ENCODE data around the gene CBY1. TPM values are rescaled to one million over a fixed set of nuclear protein-coding genes. Genes with fewer than 3 reads are reported as not detected.

CBY1 gene
- total RNA-seq, 1 donor from 2014 or later, result 53.5 TPM

DNA sequence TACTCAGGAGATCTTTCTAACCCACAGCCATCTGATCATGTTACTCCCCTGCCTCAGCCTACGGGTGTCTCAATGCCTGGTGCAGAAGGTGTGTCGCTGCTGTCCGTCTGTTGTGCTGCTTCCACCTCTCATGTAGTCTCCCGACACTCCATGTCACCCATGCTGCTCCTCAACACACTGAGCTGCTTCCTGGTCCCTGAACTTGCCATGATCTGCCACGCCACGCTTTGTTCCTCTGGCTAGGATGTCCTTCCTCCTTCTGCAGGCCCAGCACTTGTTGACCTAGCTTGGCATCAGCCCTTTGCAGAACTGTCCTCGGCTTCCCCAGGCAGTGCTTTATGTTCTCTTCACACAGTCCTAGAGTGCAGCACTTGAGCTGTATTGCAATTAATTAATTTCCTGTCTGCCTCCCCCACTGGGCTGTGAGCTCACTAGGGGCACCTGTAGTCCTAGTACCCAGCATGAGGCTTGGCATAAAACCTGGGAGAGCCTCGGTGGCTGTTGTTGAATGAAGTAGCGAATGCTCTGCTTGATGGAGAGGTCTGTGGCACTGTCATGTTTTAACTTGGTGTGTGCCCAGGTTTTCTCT lies 58.8 kb downstream of the CBY1 start:
- H3K9me3 Mint-ChIP-seq, result no peaks in the 10 kb centered on the region

DNA sequence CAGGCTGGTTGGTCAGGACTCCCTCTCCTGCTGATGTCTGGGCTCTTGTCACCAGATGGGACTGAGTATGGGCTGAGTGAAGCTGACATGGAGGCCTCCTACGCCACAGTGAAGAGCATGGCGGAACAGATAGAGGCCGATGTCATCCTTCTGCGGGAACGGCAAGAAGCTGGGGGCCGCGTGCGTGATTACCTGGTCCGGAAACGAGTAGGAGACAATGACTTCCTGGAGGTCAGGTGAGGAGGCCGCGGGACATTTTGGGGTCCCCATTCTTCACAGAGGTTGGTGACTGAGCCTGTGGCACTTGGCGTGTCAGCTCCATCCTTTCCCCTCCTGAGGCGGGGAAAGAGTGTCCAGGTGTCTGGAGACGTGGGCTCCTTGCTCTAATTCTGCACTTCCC lies 59.4 kb downstream of the CBY1 start:
- DNase-seq (ENCODE audit: extremely low spot score, unreplicated experiment), result no peak
- peaks cover 20% of the 10 kb centered on the region for H3K36me3 Mint-ChIP-seq

More for the DNA sequence above, 58.8 kb downstream of the CBY1 start:
- Mint-ChIP-seq H3K27ac (peak overlapping the region; percentile 3), H3K4me1 (ENCODE audit: unreplicated experiment) (peaks cover 37% of the 10 kb centered on the region), H3K4me3 (no peak overlapping the region), H3K27me3 (no peaks in the 10 kb centered on the region), H3K36me3 (peaks cover 23% of the 10 kb centered on the region)
- TF ChIP-seq, protein P1, sequence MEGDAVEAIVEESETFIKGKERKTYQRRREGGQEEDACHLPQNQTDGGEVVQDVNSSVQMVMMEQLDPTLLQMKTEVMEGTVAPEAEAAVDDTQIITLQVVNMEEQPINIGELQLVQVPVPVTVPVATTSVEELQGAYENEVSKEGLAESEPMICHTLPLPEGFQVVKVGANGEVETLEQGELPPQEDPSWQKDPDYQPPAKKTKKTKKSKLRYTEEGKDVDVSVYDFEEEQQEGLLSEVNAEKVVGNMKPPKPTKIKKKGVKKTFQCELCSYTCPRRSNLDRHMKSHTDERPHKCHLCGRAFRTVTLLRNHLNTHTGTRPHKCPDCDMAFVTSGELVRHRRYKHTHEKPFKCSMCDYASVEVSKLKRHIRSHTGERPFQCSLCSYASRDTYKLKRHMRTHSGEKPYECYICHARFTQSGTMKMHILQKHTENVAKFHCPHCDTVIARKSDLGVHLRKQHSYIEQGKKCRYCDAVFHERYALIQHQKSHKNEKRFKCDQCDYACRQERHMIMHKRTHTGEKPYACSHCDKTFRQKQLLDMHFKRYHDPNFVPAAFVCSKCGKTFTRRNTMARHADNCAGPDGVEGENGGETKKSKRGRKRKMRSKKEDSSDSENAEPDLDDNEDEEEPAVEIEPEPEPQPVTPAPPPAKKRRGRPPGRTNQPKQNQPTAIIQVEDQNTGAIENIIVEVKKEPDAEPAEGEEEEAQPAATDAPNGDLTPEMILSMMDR (conservative IDR thresholded peaks at IDR 0.05), result no peak
- DNase-seq (ENCODE audit: extremely low spot score, unreplicated experiment), result no peak

DNA sequence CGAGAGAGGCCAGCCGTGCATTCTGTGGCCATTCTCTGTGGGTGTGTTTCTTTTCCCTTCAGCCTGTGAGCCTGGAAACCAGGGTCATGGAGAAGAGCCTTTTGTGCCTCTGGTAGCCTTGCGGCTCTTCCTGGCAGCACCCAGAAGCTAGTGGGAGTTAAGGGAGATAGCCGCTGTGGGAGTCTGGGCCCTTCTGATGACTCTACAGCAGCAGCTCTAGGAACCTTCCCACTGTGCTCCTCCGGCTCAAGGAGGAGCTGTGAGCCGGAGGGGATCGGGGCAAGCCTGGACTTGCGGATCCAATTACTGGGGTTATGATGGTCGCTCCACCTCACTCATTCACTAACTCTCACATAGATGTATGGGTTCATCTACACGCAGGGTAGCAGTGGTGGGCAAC lies 59.8 kb downstream of the CBY1 start:
- no peak for DNase-seq (ENCODE audit: extremely low spot score, unreplicated experiment)
- H3K27me3 Mint-ChIP-seq, result no peaks in the 10 kb centered on the region
- H3K4me3 Mint-ChIP-seq, result no peak overlapping the region
- H3K4me1 Mint-ChIP-seq (ENCODE audit: unreplicated experiment), result peaks cover 33% of the 10 kb centered on the region
- H3K9me3 Mint-ChIP-seq, result no peaks in the 10 kb centered on the region
- TF ChIP-seq, protein P1 (conservative IDR thresholded peaks at IDR 0.05), result no peak
- H3K36me3 Mint-ChIP-seq, result peaks cover 19% of the 10 kb centered on the region
- H3K27ac Mint-ChIP-seq, result peak overlapping the region; percentile 16

More for the DNA sequence above, 59.4 kb downstream of the CBY1 start:
- TF ChIP-seq, protein P1 (conservative IDR thresholded peaks at IDR 0.05), result no peak
- no peaks in the 10 kb centered on the region for H3K9me3 Mint-ChIP-seq
- H3K27ac Mint-ChIP-seq, result no peak overlapping the region
- H3K4me1 Mint-ChIP-seq (ENCODE audit: unreplicated experiment), result peaks cover 34% of the 10 kb centered on the region
- no peaks in the 10 kb centered on the region for H3K27me3 Mint-ChIP-seq
- no peak overlapping the region for H3K4me3 Mint-ChIP-seq

DNA sequence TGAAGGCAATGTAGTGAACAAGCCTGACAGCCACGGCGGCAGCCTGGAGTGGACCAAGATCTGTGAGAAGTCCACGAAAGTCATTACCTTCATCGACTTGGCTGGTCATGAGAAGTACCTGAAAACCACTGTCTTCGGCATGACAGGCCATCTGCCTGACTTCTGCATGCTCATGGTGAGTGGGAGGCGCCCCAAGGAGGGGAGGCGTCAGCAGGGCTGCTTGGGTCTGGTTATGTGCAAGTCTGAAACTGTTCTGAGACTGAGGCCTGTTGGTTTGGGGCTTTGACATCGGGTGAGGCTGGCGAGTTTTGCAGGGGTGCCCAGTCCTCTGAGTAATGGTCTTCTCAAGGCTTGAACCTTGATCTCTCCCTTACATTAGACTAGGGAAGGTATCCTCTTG lies 60.4 kb downstream of the CBY1 start:
- Mint-ChIP-seq H3K9me3 (no peaks in the 10 kb centered on the region), H3K4me1 (ENCODE audit: unreplicated experiment) (peaks cover 33% of the 10 kb centered on the region), H3K27ac (peak overlapping the region; percentile 16), H3K4me3 (no peak overlapping the region), H3K36me3 (peaks cover 19% of the 10 kb centered on the region), H3K27me3 (no peaks in the 10 kb centered on the region)
- no peak for DNase-seq (ENCODE audit: extremely low spot score, unreplicated experiment)
- TF ChIP-seq, protein P1 (conservative IDR thresholded peaks at IDR 0.05), result no peak

DNA sequence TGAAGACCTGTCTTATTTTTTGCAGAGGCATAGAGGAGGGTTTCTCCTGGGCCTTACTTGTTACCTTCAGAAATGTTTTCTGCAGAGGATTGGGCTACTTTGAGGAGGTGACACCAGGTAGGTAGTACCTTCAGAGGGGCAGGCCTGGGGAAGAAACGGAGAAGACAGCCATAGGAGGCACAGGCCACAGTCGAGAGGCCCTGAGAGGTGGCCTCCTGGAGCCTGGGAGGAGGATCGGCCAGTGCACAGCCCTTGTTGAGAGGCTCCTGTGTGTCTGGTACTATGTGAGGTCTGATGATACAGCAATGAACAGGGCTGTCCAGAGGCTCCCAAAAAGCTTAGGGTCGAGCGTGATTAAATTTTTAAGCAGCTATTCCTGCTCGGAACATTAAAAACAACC lies 60.8 kb downstream of the CBY1 start:
- Mint-ChIP-seq H3K4me3 (no peak overlapping the region), H3K4me1 (ENCODE audit: unreplicated experiment) (peaks cover 30% of the 10 kb centered on the region), H3K36me3 (peaks cover 19% of the 10 kb centered on the region), H3K27me3 (no peaks in the 10 kb centered on the region), H3K9me3 (no peaks in the 10 kb centered on the region), H3K27ac (no peak overlapping the region)
- no peak for DNase-seq (ENCODE audit: extremely low spot score, unreplicated experiment)
- TF ChIP-seq, protein P1 (conservative IDR thresholded peaks at IDR 0.05), result no peak
